ENCODE measurements around the gene IL25. TPM values are rescaled to one million over a fixed set of nuclear protein-coding genes. Genes with fewer than 3 reads are reported as not detected.

Gene IL25
- total and polyA plus RNA-seq, 2 of the 8 experiments (the other 6 are each of a cell fraction or from before 2014, with no cell fraction given): not detected

DNA sequence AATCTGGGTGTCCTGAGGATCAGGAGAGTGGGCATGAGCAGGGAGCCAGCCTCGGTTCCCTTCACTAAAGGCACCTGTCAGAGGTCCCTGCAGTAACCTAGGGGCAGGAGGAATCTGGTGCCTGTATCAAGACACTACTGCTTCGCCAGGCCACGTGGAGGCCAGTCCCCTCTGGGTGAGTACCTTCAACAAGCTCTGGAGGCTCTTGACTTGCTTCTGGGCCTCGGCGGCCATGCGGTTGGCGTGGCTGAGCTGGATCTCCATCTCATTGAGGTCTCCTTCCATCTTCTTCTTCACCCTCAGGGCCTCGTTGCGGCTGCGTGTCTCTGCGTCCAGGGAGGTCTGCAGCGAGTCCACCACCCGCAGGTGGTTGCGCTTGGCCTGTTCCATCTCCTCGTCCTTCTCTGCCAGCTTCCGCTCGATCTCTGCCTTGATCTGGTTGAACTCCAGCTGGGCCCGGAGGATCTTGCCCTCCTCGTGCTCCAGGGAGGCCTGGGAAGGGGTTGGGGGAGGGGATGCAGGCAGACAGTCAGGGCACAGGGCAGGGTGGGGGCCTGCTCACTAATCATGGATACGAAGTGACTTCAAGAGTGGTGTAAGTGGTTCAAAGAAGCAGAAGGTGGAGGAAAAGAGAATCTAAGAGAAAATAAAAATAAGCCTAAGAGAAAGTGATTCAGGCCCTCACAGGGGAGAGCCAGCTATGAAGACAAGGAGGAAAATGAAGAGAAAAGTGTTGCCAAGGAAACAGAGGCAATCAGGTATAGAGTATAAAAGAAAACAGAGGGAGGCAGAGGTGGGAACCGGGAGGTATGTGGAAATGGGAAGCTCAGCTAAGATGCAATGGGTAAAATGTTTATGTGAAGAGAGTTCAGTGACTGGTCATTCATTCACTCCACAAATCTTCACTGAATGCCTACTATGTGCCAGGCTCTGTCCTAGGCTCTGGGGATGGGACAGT lies 43.5 kb downstream of the IL25 start (continued):
- TF ChIP-seq FOSL1 (IDR thresholded peaks at IDR 0.05; ENCODE audit: insufficient read depth, low read depth, low read length) (no peak), GTF2F1 (IDR thresholded peaks at IDR 0.05; ENCODE audit: borderline replicate concordance, low read depth, low read length) (no peak), CBX5 (IDR thresholded peaks at IDR 0.05; ENCODE audit: low read depth, low read length) (no peak)

All from H1 (cell line).